Loucy (cell line): Measurements from ENCODE around the gene KRTAP10-5.

Experiments
- H2AFZ ChIP-seq: fragments of 200-600 bp; sonication (generic); 2 replicates; pipeline ENCODE4 v1.6.0; 2016; ENCODE audit warnings: antibody characterized with exemption, mild to moderate bottlenecking, low read length, moderate library complexity
- H3F3A ChIP-seq: fragments of 200-600 bp; 2 replicates; pipeline ENCODE4 v1.6.0; 2016; ENCODE audit warnings: antibody characterized with exemption, low read depth, mild to moderate bottlenecking
- H3K27me3 ChIP-seq: fragments of 200-600 bp; sonication (generic); 2 replicates; pipeline ENCODE4 v1.6.1; 2014; ENCODE audit warnings: low read length, mild to moderate bottlenecking; ENCODE audit not compliant: insufficient read depth, poor library complexity, severe bottlenecking
- H3K36me3 ChIP-seq: fragments of 200-600 bp; sonication (generic); 2 replicates; pipeline ENCODE4 v1.6.1; 2016; ENCODE audit warnings: low read length; ENCODE audit not compliant: insufficient read depth
- H3K4me1 ChIP-seq: fragments of 200-600 bp; sonication (generic); 2 replicates; pipeline ENCODE4 v1.5.1; 2014; ENCODE audit warnings: low read length, mild to moderate bottlenecking; ENCODE audit not compliant: insufficient read depth, poor library complexity, severe bottlenecking
- H3K4me2 ChIP-seq: fragments of 200-600 bp; sonication (generic); 2 replicates; pipeline ENCODE4 v1.6.0; 2014; ENCODE audit warnings: antibody characterized with exemption, low read length, low read depth, mild to moderate bottlenecking; ENCODE audit not compliant: poor library complexity, severe bottlenecking
- H3K4me3 ChIP-seq: fragments of 200-600 bp; sonication (generic); 2 replicates; pipeline ENCODE4 v1.5.1; 2014; ENCODE audit warnings: low read length, mild to moderate bottlenecking, mixed read lengths; ENCODE audit not compliant: poor library complexity, severe bottlenecking
- H3K79me2 ChIP-seq: fragments of 200-600 bp; sonication (generic); 2 replicates; pipeline ENCODE4 v1.6.1; 2014; ENCODE audit warnings: low read length; ENCODE audit not compliant: insufficient read depth
- H3K9ac ChIP-seq: fragments of 200-600 bp; sonication (generic); 2 replicates; pipeline ENCODE4 v1.6.0; 2014; ENCODE audit warnings: mild to moderate bottlenecking, low read depth, low read length, moderate library complexity; ENCODE audit not compliant: poor library complexity, severe bottlenecking
- H3K9me2 ChIP-seq: fragments of 200-600 bp; sonication (generic); replicated peaks from 2 replicates; pipeline ENCODE4 v1.6.1; 2016; ENCODE audit warnings: low read depth, low read length, mixed read lengths
- H3K9me3 ChIP-seq: fragments of 200-600 bp; sonication (generic); 2 replicates; pipeline ENCODE4 v1.6.1; 2014; ENCODE audit warnings: mild to moderate bottlenecking, antibody characterized with exemption, low read length, low read depth; ENCODE audit not compliant: insufficient read depth
- H4K20me1 ChIP-seq: fragments of 200-600 bp; sonication (generic); 2 replicates; pipeline ENCODE4 v1.6.0; 2014; ENCODE audit warnings: antibody characterized with exemption, low read length, mild to moderate bottlenecking; ENCODE audit not compliant: insufficient read depth, poor library complexity, severe bottlenecking
- CTCF ChIP-seq: fragments of 200-600 bp; sonication (generic); conservative IDR thresholded peaks from 2 replicates; pipeline ENCODE4 v1.5.1; 2014; ENCODE audit warnings: mild to moderate bottlenecking, antibody characterized with exemption, low read length
- EZH2phosphoT487 ChIP-seq: fragments of 200-600 bp; IDR thresholded peaks from 2 replicates; pipeline ENCODE4 v1.6.1; 2018; ENCODE audit warnings: antibody characterized with exemption, mild to moderate bottlenecking, moderate library complexity, borderline replicate concordance

KRTAP10-5 gene

GRCh38 chr21:44568667-44569556, 11.5 kb downstream of the KRTAP10-5 start:
- Histone ChIP-seq H3K27me3 (no peaks in the 10 kb centered on the region), H4K20me1 (no peaks in the 10 kb centered on the region), H3K4me3 (no peak overlapping the region), H3K36me3 (no peaks in the 10 kb centered on the region), H3K79me2 (no peaks in the 10 kb centered on the region), H3K9me3 (no peaks in the 10 kb centered on the region), H3K4me2 (no peak overlapping the region), H3K9ac (no peak overlapping the region), H2AFZ (no peak overlapping the region), H3K9me2 (no peaks in the 10 kb centered on the region), H3K4me1 (no peaks in the 10 kb centered on the region), H3F3A (no peaks in the 10 kb centered on the region)
- TF ChIP-seq CTCF: no peak
- no peak for TF ChIP-seq EZH2phosphoT487

- Histone ChIP-seq H3K4me2 (no peak overlapping the region), H3F3A (no peaks in the 10 kb centered on the region), H3K27me3 (no peaks in the 10 kb centered on the region), H3K36me3 (no peaks in the 10 kb centered on the region), H3K4me1 (no peaks in the 10 kb centered on the region), H2AFZ (no peak overlapping the region), H3K9ac (no peak overlapping the region), H3K79me2 (no peaks in the 10 kb centered on the region), H3K4me3 (no peak overlapping the region), H4K20me1 (no peaks in the 10 kb centered on the region), H3K9me3 (no peaks in the 10 kb centered on the region), H3K9me2 (no peaks in the 10 kb centered on the region)
- TF ChIP-seq EZH2phosphoT487 (no peak), CTCF (no peak)
Measured at GRCh38 chr21:44568261-44568660, 12.1 kb downstream of the KRTAP10-5 start.

- Histone ChIP-seq H4K20me1 (no peaks in the 10 kb centered on the region), H3K27me3 (no peaks in the 10 kb centered on the region), H3K9me2 (no peaks in the 10 kb centered on the region), H3K4me2 (no peak overlapping the region), H3K9ac (no peak overlapping the region), H2AFZ (no peak overlapping the region), H3F3A (no peaks in the 10 kb centered on the region), H3K79me2 (no peaks in the 10 kb centered on the region), H3K36me3 (no peaks in the 10 kb centered on the region), H3K9me3 (peaks cover 2% of the 10 kb centered on the region; the same call in 1 of the 2 replicates), H3K4me3 (no peak overlapping the region), H3K4me1 (no peaks in the 10 kb centered on the region)
- no peak for TF ChIP-seq CTCF
- TF ChIP-seq EZH2phosphoT487: no peak
Measured at GRCh38 chr21:44567481-44568171, 12.8 kb downstream of the KRTAP10-5 start.
